Parathyroid adenoma (tissue), 2 donors: ENCODE measurements around the gene RC3H2.

Experiments
- H2AFZ ChIP-seq: fragments of 300-600 bp; sonication (generic); one replicate; pipeline ENCODE4 v1.7.0; 2017; ENCODE audit warnings: antibody characterized with exemption, mild to moderate bottlenecking
- H3K27ac ChIP-seq: fragments of 300-600 bp; sonication (generic); one replicate; pipeline ENCODE4 v1.7.0; 2017
- H3K27me3 ChIP-seq: fragments of 300-600 bp; sonication (generic); one replicate; pipeline ENCODE4 v1.7.0; 2017; ENCODE audit warnings: low read length; ENCODE audit not compliant: control insufficient read depth, insufficient read depth
- H3K36me3 ChIP-seq: fragments of 300-600 bp; sonication (generic); one replicate; pipeline ENCODE4 v1.7.0; 2017; ENCODE audit warnings: low read length; ENCODE audit not compliant: control insufficient read depth, insufficient read depth
- H3K4me1 ChIP-seq: fragments of 300-600 bp; sonication (generic); one replicate; pipeline ENCODE4 v1.7.0; 2017; ENCODE audit warnings: control low read depth
- H3K4me2 ChIP-seq: fragments of 300-600 bp; sonication (generic); one replicate; pipeline ENCODE4 v1.7.0; 2017; ENCODE audit warnings: low read length
- H3K4me3 ChIP-seq: fragments of 300-600 bp; sonication (generic); one replicate; pipeline ENCODE4 v1.7.0; 2017; ENCODE audit warnings: low read depth, low read length
- H3K79me2 ChIP-seq: fragments of 300-600 bp; sonication (generic); one replicate; pipeline ENCODE4 v1.7.0; 2017; ENCODE audit warnings: control low read depth
- H3K9ac ChIP-seq: fragments of 300-600 bp; sonication (generic); one replicate; pipeline ENCODE4 v1.7.0; 2017; ENCODE audit warnings: mild to moderate bottlenecking
- H3K9me3 ChIP-seq: fragments of 300-600 bp; sonication (generic); one replicate; pipeline ENCODE4 v1.7.0; 2017; ENCODE audit warnings: low read length; ENCODE audit not compliant: control insufficient read depth
- TF ChIP-seq, protein P1 (sequence below): fragments of 300-600 bp; sonication (generic); IDR thresholded peaks from one replicate; pipeline ENCODE4 v1.7.0; 2017; ENCODE audit warnings: antibody characterized with exemption, mild to moderate bottlenecking
- donor health status: primary hyperparathyroidism.

The RC3H2 gene

DNA sequence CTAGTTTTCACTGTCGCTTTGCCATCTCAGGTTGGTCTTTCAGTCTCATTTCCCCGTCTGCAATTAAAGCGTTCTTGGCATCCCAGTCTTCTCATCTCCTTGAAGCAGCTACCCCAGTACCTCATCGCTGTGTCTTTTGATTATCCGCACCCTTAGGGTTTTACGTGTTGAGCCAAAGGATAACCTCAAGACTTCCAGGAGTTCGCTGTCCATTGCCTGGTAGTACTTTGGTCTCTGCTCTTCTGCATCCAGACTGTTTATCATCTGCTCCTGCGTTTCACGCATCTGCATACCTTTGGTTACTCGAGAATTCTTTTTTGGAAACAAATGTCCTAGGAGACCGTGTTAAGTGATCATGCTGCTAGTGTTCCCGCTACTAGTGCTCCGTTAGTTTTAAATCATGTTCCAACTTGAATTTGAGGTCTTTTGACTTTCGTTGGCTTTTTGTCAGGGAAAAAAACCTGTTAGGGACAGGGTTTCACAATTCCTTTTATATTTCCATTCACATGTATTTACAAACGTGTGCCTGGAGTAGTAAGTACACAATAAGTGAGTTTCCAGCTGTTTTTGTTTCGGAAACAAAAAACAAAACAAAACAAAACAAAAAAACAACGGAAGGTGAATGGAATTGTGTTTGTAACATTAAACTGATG lies 36.5 kb upstream of the RC3H2 start:
- H3K27me3 ChIP-seq = no peaks in the 10 kb centered on the region
- H3K36me3 ChIP-seq = no peaks in the 10 kb centered on the region
- H2AFZ ChIP-seq = peak overlapping the region; percentile 73
- H3K4me2 ChIP-seq = peak overlapping the region; percentile 62
- H3K9ac ChIP-seq = no peak overlapping the region
- H3K27ac ChIP-seq = peak overlapping the region; percentile 77
- peaks cover 20% of the 10 kb centered on the region for H3K79me2 ChIP-seq
- H3K4me1 ChIP-seq = peaks cover 3% of the 10 kb centered on the region
- TF ChIP-seq, protein P1, sequence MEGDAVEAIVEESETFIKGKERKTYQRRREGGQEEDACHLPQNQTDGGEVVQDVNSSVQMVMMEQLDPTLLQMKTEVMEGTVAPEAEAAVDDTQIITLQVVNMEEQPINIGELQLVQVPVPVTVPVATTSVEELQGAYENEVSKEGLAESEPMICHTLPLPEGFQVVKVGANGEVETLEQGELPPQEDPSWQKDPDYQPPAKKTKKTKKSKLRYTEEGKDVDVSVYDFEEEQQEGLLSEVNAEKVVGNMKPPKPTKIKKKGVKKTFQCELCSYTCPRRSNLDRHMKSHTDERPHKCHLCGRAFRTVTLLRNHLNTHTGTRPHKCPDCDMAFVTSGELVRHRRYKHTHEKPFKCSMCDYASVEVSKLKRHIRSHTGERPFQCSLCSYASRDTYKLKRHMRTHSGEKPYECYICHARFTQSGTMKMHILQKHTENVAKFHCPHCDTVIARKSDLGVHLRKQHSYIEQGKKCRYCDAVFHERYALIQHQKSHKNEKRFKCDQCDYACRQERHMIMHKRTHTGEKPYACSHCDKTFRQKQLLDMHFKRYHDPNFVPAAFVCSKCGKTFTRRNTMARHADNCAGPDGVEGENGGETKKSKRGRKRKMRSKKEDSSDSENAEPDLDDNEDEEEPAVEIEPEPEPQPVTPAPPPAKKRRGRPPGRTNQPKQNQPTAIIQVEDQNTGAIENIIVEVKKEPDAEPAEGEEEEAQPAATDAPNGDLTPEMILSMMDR = no peak
- no peaks in the 10 kb centered on the region for H3K9me3 ChIP-seq
- H3K4me3 ChIP-seq = peak overlapping the region; percentile 91

DNA sequence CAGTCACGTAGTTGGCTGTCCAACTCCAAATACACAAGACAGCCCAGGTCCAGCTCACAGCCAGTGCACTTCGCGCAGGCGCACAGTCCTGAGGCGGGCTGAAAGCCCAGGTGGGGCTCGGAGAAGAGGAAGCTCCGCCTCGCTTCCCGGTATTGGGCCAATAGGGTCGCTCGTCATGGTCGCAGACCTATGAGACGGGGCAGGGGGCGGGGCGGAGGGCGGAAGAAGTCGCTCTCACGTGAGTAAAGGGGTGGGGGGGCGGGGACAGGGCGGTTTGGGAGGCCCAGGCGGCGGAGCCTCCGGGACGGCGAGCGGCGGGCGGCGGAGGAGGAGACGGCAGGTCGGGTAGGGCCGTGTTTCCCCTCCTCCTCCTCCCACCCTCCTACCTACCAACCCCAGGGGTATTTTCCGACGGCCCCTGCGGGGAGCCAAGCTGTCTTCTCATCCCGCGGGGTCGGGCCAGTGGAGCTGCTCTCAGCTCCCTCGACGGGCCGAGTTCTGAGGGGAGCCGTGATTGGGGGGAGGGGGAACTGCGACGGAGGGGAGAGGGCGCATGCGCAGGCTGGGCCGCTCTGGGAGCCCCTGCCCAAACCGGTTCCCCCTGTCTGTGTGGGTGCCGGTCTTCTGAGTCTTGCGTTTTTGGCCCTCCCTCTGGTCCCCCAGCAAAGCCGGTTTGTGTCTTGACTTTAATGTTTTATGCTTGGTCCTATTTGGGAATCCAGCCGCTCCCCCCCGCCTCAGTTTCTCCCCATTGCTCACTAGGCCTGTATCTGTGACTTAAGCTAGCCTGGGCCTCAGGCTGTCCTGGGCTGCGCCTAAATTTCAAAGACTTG lies 35.8 kb upstream of the RC3H2 start, which contains the start of gene RABGAP1:
RABGAP1 (plus strand) TSS at position 272 of the 833 bp plus-strand sequence. CDS start 16,040 bp downstream, outside the sequence.
- H3K4me1 ChIP-seq = peaks cover 3% of the 10 kb centered on the region
- H3K27me3 ChIP-seq = no peaks in the 10 kb centered on the region
- no peak within 1 kb of the TSS for H3K9ac ChIP-seq
- peak within 1 kb of the TSS; percentile 80 for H2AFZ ChIP-seq
- TF ChIP-seq, protein P1 = no peak
- H3K4me3 ChIP-seq = peak within 1 kb of the TSS; percentile 91
- no peaks in the 10 kb centered on the region for H3K36me3 ChIP-seq
- peak within 1 kb of the TSS; percentile 62 for H3K4me2 ChIP-seq
- peak within 1 kb of the TSS; percentile 77 for H3K27ac ChIP-seq
- no peaks in the 10 kb centered on the region for H3K9me3 ChIP-seq
- peaks cover 21% of the 10 kb centered on the region for H3K79me2 ChIP-seq

DNA sequence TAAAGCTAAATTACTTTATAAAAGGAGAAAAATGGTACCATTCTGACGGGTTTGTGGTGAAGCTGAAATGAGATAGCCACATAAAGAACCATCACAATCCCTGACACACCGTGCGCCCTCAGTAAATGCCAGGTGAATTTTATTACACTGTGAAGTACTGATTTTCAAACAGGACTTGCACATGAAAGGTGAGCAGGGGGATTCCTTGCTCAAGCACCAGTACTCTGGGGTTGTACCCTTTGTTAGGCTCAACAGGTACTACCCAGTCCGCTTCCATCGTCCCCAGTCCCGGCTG lies 35.2 kb upstream of the RC3H2 start:
- H3K4me1 ChIP-seq = peaks cover 3% of the 10 kb centered on the region
- no peaks in the 10 kb centered on the region for H3K27me3 ChIP-seq
- no peak overlapping the region for H3K9ac ChIP-seq
- H3K4me2 ChIP-seq = peak overlapping the region; percentile 62
- TF ChIP-seq, protein P1 = no peak
- H3K9me3 ChIP-seq = no peaks in the 10 kb centered on the region
- H3K27ac ChIP-seq = peak overlapping the region; percentile 42
- peak overlapping the region; percentile 35 for H3K4me3 ChIP-seq
- peak overlapping the region; percentile 80 for H2AFZ ChIP-seq
- H3K79me2 ChIP-seq = peaks cover 21% of the 10 kb centered on the region
- no peaks in the 10 kb centered on the region for H3K36me3 ChIP-seq

GRCh38 chr9:122939601-122940000 lies 34.4 kb upstream of the RC3H2 start:
- peaks cover 3% of the 10 kb centered on the region for H3K4me1 ChIP-seq

More at GRCh38 chr9:122939601-122940000, 34.4 kb upstream of the RC3H2 start:
- Histone ChIP-seq H3K4me3 (no peak overlapping the region), H3K27ac (no peak overlapping the region), H3K4me2 (no peak overlapping the region), H3K36me3 (no peaks in the 10 kb centered on the region), H3K79me2 (peaks cover 19% of the 10 kb centered on the region), H3K9me3 (no peaks in the 10 kb centered on the region), H3K9ac (no peak overlapping the region), H3K27me3 (no peaks in the 10 kb centered on the region), H2AFZ (no peak overlapping the region)
- TF ChIP-seq, protein P1 = no peak
